Activated T-helper 1 cell treated with Interleukin-2 at 50 U/mL for 16 hours (primary cell): ENCODE measurements around the gene SYMPK.

ENCODE experiments used
- DNase-seq: peaks from one replicate; pipeline ENCODE4 v3.0.0-alpha.2; 2020; ENCODE audit warnings: low read depth

The SYMPK gene

DNA sequence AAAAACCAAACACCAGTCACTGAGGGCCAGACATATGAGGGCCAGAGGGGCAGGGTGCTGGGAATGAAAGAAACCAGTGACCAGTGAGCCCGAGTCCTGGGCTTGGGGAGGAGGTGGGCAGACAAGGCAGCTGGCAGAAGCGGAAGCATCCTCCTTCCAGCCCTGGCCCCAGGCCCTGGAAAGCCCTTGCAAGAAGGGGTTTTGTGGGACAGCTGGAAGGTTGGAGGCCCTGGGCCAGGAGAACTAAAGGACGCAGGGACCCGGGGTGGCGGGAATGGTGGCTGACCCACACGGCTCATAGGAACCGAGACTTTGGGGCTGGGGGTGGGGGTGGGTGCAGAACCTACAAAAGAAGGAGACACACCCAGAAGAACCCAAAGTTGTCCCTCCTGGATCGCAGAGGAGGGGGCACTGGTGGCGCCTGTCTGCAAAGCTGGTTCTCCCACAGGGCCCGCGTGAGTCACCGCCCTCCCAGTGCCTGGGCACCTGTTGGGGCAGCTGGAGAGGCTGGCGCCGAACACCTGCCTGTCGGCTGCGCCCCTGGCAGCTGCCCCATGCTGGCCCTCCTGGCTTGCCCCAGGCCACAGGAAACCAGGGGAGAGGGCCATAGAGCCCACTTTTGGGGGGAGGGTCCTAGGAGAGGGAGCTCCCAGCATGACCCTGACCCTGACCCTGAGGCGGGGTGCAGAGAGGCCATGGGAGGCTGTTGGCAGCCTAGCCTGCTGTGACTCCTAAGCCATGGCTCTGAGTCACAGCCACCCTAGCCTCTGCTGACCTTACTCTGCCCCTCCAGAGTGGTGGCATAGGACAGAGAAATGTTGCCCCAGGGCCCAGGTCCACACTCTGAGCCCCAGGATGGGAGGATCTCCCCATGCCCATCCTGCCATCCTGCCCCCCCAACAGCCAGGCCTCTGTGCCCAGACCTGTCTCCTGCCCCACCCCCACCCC is 81.5 kb downstream of the SYMPK start:
- no peak for DNase-seq

DNA sequence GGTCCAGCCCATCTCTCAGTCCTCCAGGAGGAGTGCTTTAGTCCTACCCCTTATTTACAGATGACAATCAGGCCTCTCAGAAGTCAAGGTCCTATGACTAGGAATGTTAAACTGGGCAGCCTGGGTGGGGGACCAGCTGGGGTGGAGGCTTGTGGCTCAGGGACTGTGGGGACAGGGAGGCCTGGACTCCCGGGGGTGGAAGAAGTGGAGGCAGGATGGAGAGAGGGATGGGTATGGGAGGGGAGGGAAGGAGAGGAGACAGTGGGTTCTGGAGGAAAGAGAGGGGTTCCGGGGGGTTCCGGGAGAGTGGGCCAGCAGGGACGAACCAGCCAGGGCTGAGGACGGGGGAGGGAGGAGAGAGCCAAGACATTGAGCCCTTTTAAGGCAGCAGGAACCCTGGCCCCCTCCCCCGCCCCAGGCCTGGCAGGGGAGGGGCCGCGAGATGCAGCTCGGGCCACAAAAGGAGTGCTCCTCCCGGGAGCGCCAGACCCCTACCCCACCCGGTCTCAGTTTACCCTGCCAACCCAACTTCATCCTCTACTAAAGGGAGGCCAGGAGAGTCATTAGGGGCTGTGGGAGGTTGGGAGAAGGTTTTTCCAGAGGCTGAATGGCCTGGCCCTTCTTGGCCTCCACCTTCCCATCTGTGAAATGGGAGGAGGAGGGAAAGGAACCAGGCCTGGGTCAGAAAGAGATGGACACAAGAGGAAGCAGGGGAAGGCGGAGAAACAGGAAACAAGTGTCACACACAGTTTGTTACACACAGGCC is 82.3 kb downstream of the SYMPK start:
- no peak for DNase-seq

DNA sequence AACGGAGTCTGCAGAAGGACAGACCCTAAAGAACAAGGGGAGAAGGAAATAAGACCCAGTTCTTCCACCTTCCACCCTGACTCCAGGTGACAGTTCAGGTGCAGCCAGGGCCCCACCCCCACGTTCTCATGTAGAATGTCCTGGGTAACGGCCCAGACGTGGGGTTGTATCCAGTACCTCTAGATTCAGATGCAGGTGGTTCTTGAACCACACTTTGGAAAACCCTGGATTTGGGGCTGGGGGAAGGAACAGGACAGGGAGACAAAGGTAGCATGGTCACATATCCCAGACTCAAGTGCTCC is 82.8 kb downstream of the SYMPK start:
- no peak for DNase-seq

DNA sequence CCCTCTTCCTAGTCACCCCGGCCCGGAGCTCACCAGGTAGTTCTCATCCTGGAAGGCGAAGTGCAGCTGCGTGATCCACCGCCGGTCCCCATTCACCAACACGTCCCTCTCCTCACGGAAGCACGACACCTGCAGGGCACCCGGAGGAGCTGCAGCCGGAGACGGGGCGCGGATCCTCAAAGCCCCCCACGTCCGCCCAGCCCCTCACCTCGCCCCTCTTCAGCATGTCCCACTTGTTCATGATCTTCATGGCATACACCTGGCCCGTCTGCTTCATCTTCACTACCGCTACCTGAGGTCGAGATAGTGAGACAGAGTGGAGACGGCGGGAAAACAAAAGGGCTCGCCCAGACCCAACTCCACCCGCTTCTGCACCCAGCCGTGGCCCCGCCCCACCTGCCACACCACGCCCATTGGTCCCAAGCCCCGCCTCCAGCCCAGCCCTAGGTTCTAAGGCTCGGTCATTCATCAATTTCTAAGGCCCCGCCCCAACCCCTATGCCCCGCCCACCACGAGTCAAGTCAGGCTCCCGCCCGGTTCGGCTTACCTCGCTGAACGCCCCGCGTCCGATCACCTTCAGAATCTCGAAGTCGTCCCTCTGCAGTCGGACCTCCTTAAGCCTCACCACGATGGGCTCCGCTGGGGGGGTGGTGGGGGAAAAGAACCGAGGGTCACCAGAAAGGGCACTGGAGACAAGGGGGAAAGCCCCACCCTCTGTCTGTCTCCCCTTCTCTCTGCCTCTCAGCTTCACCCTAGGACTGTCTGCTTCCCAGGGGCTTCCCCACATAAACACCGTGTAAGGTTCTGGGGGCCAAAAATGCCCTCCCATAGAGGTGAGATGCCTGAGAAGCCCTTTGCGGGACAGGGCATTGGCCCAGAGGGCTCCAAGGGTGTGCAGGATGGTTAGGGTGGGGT is 83.5 kb downstream of the SYMPK start:
- DNase-seq = peak; percentile 53

DNA sequence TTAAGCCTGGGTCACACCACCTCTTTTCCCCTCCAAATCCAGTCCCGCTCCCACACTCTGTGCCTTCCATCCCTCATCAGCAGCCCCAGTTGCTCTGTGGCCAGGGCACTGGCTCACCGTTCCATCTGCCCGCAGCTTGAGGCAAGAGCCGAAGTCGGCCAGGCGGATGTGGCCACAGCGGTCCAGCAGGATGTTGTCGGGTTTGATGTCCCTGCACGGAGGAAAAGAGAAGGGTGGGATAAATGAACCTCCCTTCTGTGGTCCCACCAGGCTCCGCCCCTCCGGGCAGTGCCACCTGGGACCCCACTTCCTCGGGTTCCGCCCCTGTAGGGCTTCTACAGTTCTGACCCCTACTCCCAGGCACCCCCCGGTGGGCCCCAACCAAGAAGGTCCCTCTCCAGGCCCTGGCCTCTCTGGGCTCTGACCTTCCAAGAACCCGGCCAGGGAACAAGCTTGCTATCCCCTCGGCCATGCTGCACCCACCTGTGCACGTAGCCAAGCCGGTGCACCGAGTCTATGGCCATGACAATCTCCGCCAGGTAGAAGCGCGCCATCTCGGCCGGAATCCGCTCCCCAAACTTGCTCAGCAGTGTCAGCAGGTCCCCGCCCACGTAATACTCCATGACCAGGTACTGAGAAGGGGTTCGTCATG is 84.8 kb downstream of the SYMPK start:
- no peak for DNase-seq

DNA sequence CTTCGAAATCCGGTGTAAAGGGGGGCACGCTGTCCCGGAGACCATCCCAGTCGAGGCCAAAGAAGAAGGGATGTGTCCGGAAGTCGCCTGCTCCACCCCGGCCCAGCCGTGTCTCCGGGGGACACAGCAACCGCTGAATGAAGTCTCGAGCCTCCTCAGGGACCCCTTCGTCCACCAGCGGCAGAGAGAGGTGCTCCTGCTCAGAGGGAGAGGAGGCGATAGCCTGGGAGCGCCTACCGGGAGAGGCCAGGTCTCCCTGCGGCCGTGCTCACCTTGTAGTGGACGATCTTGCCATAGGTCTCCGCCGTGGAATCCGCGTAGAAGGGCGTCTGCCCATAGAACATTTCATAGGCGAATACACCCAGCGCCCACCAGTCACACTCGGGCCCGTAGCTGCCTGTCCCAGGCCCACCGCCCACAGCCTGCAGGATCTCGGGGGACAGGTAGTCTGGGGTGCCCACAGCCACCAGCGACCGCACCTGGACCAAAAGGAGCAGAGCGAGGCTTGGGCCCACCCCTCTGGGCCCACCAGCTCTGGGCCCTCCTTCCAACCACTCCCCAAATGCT is 85.5 kb downstream of the SYMPK start:
- no peak for DNase-seq

DNA sequence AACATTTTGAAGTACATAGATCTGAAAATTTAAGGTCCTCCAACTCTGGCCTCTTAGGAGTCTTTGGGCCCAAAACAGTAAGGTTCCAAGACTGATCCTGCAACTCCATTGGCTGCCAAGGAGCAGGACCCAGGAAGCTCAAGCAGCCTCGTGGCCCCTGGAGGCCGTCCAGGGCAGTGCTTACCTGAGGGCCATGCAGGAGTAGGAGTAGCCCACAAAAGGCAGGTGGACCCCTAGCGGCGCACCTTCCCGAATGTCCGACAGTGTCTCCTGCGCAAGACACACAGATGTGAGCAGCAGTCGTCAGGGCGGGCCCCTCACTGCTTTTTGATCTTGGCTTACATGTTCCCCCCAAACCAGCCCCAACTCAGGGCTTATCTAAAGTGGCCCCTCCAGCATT is 88.2 kb downstream of the SYMPK start:
- no peak for DNase-seq

DNA sequence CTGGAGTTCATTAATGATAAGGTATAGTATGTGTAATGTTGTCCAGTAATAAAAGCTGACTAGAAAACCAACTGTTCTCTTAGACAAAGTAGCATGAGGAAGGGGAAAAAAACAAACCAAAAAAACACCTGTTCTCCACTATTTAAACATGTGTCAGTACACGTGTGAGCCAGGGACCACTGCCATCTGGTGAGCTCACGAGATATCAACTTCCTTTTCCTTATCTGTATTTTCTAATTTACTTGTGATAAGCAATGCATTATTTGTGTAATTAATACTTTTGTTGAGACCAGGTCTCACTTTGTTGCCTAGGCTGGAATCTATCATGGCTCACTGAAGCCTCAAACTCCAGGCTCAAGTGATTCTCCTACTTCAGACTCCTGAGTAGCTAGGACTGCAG is 89.6 kb downstream of the SYMPK start:
- no peak for DNase-seq

DNA sequence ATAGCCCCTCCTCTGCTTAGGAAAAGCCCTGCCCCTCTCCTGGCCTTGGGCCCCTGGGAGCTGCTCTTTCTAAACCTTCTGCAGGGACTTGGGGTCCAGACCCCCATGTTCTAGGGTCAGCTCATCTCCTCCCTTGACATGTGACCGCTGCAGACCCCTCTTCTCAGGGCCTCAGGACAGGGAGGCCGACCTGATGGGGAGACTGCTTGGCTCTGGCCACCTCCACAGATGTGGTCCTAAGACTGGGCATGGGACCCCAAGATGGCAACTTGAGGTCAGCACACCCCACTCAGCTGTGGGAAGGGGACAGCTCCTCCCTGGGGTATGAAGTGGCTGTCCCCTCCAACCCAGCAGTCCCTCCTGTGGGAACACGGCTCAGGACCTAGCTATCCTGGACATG is 90.0 kb downstream of the SYMPK start:
- no peak for DNase-seq

DNA sequence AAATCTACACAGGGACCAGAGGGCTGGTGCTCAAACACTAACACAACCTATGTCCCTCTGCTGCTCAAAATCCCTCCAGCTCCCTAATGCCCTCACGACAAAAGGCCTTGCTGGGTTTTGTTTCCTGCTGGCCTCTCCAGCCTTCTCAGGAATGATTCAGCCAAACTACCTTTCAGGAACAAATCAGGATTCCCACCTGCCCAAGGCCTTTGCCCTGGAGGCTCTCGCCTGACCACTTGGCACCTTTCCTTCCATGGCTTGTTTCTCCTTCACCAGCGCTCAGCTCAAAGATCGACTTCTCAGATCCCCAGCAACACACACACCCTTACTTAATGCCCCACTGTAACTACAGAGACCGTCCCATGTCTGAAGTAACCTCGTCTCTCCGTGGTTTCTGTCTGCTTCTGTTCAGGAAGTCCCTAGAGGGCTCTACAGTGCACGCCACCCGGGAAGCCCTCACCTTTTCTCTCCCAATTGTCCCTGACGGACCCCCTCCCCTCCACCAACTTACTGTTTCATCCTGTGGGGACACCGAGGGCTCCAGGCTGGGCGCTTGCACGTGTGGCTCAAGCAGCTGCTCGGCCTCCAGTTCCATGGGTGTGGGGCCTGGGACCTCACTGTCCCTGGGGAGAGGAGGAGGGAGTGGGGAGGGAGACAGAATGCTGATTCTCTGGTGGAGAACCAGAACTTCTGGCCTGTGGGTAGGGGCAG is 90.7 kb downstream of the SYMPK start:
- no peak for DNase-seq

DNA sequence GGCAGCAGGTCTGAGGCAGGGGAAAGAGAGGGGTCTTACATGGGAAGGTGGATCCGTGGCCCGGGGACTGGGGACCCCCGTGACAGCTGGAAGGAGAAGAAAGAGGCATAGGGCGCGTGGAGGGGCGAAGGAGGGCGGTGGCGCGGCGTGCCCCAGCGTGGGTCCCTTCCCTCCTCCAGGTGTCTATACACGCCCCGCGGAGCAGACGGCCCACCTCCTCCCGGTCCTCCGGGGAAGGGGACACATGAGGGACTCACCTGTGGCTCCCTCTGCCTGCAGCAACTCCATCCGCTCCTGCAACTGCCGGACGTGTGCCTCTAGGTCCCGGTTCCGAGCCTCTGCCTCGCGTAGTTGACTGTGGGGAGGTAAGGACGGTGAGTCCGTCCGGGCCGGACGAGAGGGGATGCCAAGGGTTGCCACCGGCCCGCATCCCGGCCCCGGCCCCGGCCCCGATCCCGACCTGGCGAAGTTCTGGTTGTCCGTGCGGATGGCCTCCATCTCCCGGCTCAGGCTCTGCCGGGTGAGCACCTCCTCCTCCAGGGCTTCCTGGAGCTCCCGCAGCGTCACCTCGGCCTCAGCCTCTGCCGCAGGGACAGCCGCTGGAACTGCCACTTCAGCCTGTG is 91.5 kb downstream of the SYMPK start:
- DNase-seq = no peak

DNA sequence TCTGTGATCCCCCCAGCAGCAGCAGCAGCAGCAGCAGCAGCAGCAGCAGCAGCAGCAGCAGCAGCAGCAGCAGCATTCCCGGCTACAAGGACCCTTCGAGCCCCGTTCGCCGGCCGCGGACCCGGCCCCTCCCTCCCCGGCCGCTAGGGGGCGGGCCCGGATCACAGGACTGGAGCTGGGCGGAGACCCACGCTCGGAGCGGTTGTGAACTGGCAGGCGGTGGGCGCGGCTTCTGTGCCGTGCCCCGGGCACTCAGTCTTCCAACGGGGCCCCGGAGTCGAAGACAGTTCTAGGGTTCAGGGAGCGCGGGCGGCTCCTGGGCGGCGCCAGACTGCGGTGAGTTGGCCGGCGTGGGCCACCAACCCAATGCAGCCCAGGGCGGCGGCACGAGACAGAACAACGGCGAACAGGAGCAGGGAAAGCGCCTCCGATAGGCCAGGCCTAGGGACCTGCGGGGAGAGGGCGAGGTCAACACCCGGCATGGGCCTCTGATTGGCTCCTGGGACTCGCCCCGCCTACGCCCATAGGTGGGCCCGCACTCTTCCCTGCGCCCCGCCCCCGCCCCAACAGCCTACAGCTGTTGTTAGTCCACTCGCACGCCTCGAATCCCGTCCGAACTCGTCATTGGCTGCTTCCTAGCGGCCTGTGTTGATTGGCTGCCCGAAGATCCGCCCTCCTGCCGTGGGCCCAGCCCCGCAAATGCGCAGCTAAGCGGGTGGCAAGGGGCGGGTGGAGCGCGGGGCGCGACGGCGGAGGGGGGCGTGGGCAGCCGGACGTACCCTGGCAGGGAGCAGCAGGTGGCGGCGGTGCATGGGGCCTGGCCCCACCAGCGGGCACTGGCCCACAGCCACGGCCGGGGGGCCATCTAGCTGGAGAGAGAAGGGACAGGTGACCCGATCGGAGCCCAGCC is 92.5 kb downstream of the SYMPK start:
- peak; percentile 87 for DNase-seq

DNA sequence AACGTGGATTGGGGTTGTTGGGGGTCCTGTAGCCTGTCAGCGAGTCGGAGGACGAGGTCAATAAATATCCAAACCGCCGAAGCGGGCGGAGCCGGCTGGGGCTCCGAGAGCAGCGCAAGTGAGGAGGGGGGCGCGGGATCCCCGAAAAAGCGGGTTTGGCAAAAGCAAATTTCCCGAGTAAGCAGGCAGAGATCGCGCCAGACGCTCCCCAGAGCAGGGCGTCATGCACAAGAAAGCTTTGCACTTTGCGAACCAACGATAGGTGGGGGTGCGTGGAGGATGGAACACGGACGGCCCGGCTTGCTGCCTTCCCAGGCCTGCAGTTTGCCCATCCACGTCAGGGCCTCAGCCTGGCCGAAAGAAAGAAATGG is 93.1 kb downstream of the SYMPK start:
- DNase-seq = no peak

DNA sequence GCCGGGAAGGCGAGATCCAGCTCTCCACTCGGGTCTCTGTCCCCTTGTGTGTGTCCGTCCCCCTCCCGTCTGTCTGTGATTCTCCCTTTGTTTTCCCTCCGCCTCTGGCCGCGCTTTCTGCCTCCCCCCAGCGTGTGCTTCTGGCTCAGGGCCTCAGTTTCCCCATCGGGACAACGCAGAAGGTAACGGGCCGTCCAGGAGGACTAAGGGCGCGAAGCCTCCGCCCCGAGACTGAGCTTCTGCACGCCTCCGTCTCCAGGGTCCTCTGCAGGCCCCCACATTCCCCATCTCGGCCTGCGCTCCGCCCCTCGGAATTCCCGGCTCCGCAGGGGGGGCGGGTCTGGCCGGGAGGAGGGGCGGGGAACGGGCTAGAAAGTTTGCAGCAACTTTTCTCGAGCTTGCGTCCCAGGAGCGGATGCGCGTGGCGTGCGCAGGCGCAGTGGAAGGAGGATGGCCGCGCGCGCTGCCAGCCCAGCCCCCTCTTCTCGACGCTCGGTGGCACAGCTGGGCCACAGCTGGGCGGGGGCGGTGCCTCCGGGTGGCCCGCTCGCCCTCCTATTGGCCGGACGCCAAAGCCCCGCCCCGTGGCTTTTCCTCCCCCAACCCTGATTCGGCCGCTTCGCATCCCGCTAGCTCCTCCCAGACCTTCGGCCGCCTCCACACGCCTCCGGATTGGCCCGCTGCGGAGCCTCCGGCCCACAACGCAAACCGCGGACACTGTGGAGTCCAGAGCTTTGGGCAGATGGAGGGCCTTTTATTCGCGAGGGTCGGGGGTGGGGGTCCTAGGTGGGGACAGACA is 93.8 kb downstream of the SYMPK start, which contains the start of gene SIX5:
Gene SIX5, minus strand, starts transcription at position 269 of the 799 bp plus-strand sequence. CDS start 408 bp downstream, outside the sequence.
- DNase-seq = peak; percentile 86

DNA sequence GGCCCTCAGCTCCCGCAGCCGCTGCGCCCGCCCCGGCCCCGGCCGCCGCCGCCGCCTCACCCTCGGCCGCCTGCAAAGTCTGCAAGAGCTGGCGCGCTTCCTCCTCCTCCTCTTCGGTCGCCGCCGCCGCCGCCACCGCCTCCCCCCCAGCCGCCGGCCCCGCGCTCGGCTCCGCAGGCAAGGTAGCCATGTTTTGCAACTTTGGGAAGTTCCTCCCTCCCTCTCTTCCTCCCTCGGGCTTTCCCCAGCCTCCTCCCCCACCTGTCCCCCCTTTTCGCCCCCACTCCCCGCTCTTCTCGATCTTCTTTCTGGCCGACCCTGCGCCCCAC is 94.3 kb downstream of the SYMPK start:
- DNase-seq = no peak

DNA sequence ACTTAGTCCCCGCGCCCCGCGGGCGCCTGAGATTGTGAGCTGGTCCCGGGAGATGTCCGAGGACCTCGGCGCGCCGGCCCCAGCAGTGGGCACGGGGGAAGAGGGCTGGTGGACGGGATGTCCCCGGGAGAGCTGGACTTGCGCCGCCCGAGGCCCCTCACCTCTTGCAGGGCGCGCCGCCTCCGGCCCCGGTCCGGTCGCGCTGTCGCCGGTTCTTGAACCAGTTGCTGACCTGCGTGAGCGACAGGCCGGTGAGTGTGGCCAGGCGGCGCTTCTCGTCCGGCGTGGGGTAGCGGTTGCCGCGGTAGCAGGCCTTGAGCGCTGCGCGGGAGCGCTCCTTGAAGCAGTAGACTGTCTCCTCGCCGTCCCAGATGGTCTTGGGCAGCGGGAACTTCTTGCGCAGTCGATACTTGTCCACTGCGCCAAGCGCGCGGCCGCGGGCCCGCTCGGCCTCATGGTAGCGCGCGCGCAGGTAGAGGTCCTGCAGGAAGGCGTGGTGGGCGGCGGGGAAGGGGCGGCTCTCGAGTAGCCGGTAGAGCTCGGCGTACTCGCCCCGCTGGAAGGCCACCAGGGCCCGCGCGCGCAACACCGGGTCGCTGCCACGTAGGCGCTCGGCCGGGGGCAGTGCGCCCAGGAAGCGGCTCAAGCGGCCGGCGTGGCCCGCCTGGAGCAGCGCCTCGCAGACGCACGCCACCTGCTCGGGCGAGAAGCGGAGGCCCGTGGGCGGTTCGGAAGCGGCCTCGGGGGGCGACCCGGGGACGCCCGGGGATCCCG is 94.9 kb downstream of the SYMPK start:
- DNase-seq = no peak

DNA sequence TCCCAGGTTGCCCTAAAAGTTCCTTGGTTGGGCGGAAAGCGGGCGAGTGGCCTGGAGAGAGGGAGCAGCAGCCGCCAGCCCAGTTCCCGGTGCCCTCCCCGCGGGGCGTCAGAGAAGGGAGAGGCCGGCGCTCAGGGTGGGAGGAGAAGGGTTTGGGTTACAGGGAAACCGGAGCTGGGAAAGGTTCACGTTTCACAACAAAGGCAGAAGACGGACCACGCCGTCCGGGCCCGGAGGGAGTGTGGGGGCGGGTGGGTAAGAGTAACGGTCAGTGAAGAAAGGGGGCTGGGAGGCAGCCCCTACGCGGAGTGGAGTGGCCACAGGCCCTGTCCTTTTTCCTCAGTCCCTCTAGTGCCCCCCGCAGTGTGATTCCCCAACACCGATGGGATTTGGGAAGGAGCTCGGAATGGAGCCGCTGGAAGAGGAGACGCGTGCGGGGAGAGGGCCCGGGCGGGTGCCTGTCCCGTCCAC is 95.5 kb downstream of the SYMPK start:
- DNase-seq = no peak
